GM21528 (cell line): ENCODE results near the gene PRR16.
A peak's percentile ranks its signal among the peaks of the same experiment; 100 is the strongest.
"Not testable (repeated sequence)": the region's sequence is repeated elsewhere in the genome, so short reads cannot be mapped to it uniquely, and the experiment has no call there.

Experiments used
- ATAC-seq: cut with Tn5 transposase; IDR thresholded peaks from one replicate; pipeline ENCODE4 v1.9.1; 2021; ENCODE audit warnings: mild to moderate bottlenecking, moderate library complexity; ENCODE audit not compliant: unreplicated experiment, low FRiP score

PRR16 gene

GRCh38 chr5:120463991-120464626 is at the start of gene PRR16:
TSS of gene PRR16 (plus strand) at chr5:120464300.
- ATAC-seq: peak; percentile 80

GRCh38 chr5:120415985-120416384 is 48.1 kb upstream of the PRR16 start:
- ATAC-seq: no peak

- ATAC-seq: no peak
These were observed 45.0 kb upstream of the PRR16 start for GRCh38 chr5:120419127-120419526.

GRCh38 chr5:120426633-120427275 is 37.3 kb upstream of the PRR16 start:
- ATAC-seq: not testable (repeated sequence)

- no peak for ATAC-seq
These were observed 33.5 kb upstream of the PRR16 start for GRCh38 chr5:120430572-120430971.

GRCh38 chr5:120432861-120433260 is 31.2 kb upstream of the PRR16 start:
- no peak for ATAC-seq

- ATAC-seq: no peak
These were observed 29.0 kb upstream of the PRR16 start for GRCh38 chr5:120435129-120435528.

GRCh38 chr5:120436996-120437395 is 27.1 kb upstream of the PRR16 start:
- no peak for ATAC-seq

- no peak for ATAC-seq
These were observed 21.4 kb upstream of the PRR16 start for GRCh38 chr5:120442694-120443093.

GRCh38 chr5:120443607-120444006 is 20.5 kb upstream of the PRR16 start:
- no peak for ATAC-seq

GRCh38 chr5:120446068-120446492 is 18.0 kb upstream of the PRR16 start:
- no peak for ATAC-seq

GRCh38 chr5:120446901-120447300 is 17.2 kb upstream of the PRR16 start:
- no peak for ATAC-seq

GRCh38 chr5:120447706-120448239 is 16.3 kb upstream of the PRR16 start:
- ATAC-seq: no peak

GRCh38 chr5:120449501-120449900 is 14.6 kb upstream of the PRR16 start:
- ATAC-seq: no peak

GRCh38 chr5:120450910-120451309 is 13.2 kb upstream of the PRR16 start:
- no peak for ATAC-seq

GRCh38 chr5:120451445-120451844 is 12.7 kb upstream of the PRR16 start:
- ATAC-seq: no peak

- no peak for ATAC-seq
These were observed 11.6 kb upstream of the PRR16 start for GRCh38 chr5:120452471-120452870.

- no peak for ATAC-seq
These were observed 9.9 kb upstream of the PRR16 start for GRCh38 chr5:120454094-120454798.

GRCh38 chr5:120456006-120456405 is 8.1 kb upstream of the PRR16 start:
- ATAC-seq: no peak

GRCh38 chr5:120457839-120458507 is 6.1 kb upstream of the PRR16 start:
- ATAC-seq: peak; percentile 95

- ATAC-seq: not testable (repeated sequence)
These were observed 5.6 kb upstream of the PRR16 start for GRCh38 chr5:120458508-120458847.
